Measurements from ENCODE around the gene PARVG. TPM values are rescaled to one million over a fixed set of nuclear protein-coding genes. Genes with fewer than 3 reads are reported as not detected.

Gene PARVG
- total RNA-seq, 3 donors from 2014 or later, result 5.8 to 9.7 (median 8.1) TPM

GRCh38 chr22:44254811-44255210 is 74.1 kb downstream of the PARVG start:
- ATAC-seq (no peak), DNase-seq (no peak)
- Histone ChIP-seq H3K36me3 (ENCODE audit: low read depth) (no peaks in the 10 kb centered on the region), H3K9me3 (peaks cover under 1% of the 10 kb centered on the region), H3K4me3 (no peak overlapping the region), H3K4me1 (ENCODE audit: low read depth) (no peaks in the 10 kb centered on the region)
- intact Hi-C loops (cut with DNase I, micrococcal nuclease), result no loop called here
- TF ChIP-seq CTCF (IDR thresholded peaks at IDR 0.05), result no peak

GRCh38 chr22:44256085-44256484 is 75.4 kb downstream of the PARVG start:
- TF ChIP-seq CTCF (IDR thresholded peaks at IDR 0.05), result no peak
- no peak for ATAC-seq
- H3K4me1 ChIP-seq (ENCODE audit: low read depth), result no peaks in the 10 kb centered on the region
- no peaks in the 10 kb centered on the region for H3K9me3 ChIP-seq
- no peaks in the 10 kb centered on the region for H3K36me3 ChIP-seq (ENCODE audit: low read depth)
- no peak overlapping the region for H3K4me3 ChIP-seq
- intact Hi-C loops (cut with DNase I, micrococcal nuclease), result no loop called here
- DNase-seq, result no peak

- no peak for TF ChIP-seq CTCF (IDR thresholded peaks at IDR 0.05)
- Histone ChIP-seq H3K4me1 (ENCODE audit: low read depth) (no peaks in the 10 kb centered on the region), H3K4me3 (no peak overlapping the region), H3K36me3 (ENCODE audit: low read depth) (no peaks in the 10 kb centered on the region), H3K9me3 (no peaks in the 10 kb centered on the region)
- no peak for ATAC-seq
- DNase-seq, result no peak
- intact Hi-C loops (cut with DNase I, micrococcal nuclease), result no loop called here
These were observed 76.1 kb downstream of the PARVG start for GRCh38 chr22:44256556-44257485.

Other genes starting within 250 kb of the PARVG start
- 10 to 100 TPM; 37.7 to 52.0 (median 48.0) TPM for gene SAMM50, start 225.5 kb upstream of the PARVG start, total RNA-seq
- gene PARVB, start 156.6 kb upstream of the PARVG start, total RNA-seq, result 10 to 100 TPM in 2 of 3 donors, 1 to 10 TPM in 1; 5.2 to 35.7 (median 14.9) TPM
- 10 to 100 TPM in 1 of 3 donors, 1 to 10 TPM in 1, under 1 TPM in 1; 0.38 to 34.3 (median 1.1) TPM for gene SHISAL1, start 132.0 kb downstream of the PARVG start, total RNA-seq